K562 treated with DMSO at 1 percent for 24 hours (cell line): ENCODE results near the gene KMT2B. TPM values are rescaled to one million over a fixed set of nuclear protein-coding genes. Genes with fewer than 3 reads are reported as not detected.

ENCODE experiments used
- total RNA-seq: library from RNA; unstranded; fragments of 300-600 nt; gene quantifications from 2 replicates; pipeline ENCODE4 v1.2.3, GENCODE V29; 2022; ENCODE audit warnings: low read depth; ENCODE audit not compliant: insufficient read depth

Gene KMT2B, protein sequence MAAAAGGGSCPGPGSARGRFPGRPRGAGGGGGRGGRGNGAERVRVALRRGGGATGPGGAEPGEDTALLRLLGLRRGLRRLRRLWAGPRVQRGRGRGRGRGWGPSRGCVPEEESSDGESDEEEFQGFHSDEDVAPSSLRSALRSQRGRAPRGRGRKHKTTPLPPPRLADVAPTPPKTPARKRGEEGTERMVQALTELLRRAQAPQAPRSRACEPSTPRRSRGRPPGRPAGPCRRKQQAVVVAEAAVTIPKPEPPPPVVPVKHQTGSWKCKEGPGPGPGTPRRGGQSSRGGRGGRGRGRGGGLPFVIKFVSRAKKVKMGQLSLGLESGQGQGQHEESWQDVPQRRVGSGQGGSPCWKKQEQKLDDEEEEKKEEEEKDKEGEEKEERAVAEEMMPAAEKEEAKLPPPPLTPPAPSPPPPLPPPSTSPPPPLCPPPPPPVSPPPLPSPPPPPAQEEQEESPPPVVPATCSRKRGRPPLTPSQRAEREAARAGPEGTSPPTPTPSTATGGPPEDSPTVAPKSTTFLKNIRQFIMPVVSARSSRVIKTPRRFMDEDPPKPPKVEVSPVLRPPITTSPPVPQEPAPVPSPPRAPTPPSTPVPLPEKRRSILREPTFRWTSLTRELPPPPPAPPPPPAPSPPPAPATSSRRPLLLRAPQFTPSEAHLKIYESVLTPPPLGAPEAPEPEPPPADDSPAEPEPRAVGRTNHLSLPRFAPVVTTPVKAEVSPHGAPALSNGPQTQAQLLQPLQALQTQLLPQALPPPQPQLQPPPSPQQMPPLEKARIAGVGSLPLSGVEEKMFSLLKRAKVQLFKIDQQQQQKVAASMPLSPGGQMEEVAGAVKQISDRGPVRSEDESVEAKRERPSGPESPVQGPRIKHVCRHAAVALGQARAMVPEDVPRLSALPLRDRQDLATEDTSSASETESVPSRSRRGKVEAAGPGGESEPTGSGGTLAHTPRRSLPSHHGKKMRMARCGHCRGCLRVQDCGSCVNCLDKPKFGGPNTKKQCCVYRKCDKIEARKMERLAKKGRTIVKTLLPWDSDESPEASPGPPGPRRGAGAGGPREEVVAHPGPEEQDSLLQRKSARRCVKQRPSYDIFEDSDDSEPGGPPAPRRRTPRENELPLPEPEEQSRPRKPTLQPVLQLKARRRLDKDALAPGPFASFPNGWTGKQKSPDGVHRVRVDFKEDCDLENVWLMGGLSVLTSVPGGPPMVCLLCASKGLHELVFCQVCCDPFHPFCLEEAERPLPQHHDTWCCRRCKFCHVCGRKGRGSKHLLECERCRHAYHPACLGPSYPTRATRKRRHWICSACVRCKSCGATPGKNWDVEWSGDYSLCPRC (N-terminal part only)
- 29.9 and 30.6 TPM in 2 replicates for total RNA-seq

DNA sequence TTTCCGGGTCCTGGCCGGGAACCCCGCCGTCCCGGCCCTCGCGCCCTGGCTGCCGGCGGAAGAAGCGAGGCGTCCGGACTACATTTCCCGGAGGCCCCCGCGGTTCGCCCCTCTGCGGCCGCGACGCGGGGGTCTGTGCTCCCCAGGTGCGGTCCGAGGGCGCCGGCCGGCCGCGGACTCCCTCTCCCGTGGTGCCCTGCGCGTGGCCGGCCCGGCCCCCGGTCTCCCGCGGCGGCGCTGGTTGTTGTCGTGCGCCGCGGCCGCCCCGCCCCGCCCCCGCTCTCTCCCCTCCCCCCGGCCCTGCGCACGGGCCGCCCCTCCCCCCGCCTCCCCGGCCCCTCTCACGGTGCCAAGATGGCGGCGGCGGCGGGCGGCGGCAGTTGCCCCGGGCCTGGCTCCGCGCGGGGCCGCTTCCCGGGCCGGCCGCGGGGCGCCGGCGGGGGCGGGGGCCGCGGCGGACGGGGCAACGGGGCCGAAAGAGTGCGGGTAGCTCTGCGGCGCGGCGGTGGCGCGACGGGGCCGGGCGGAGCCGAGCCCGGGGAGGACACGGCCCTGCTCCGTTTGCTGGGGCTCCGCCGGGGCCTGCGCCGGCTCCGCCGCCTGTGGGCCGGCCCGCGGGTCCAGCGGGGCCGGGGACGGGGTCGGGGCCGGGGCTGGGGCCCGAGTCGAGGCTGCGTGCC lies at the start of gene KMT2B:
KMT2B (plus strand) TSS at position 339 of the 680 bp plus-strand sequence; CDS start at position 355, 16 bp downstream.

DNA sequence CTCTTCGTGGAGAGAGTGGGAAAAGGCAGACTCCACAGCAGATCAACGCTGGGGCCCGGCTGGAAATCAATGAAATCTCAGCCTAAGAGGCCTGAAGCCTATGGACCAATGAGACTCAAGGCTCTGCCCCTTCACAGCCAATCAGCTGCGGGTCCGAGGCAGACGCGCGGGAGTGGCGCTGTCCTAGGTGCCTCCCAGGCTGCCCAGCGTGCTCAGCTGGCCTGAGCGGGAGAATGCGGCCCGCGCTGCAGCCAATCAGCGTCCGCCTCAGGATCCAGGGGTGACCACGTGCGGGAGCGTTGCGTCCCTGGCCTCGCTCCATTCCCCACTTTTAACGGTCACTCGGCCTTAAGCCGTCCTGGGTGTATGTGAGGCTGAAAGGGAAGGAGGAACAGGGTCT lies 13.6 kb upstream of the KMT2B start, which contains the start of gene ZBTB32:
ZBTB32 (plus strand) TSS at position 341 of the 400 bp plus-strand sequence. CDS start 10,069 bp downstream, outside the sequence.

GRCh38 chr19:35742121-35742724 lies 24.4 kb downstream of the KMT2B start, which contains the start of gene IGFLR1:
TSS of gene IGFLR1 (minus strand) at chr19:35742452. CDS start at chr19:35741180, 1,272 bp downstream.

DNA sequence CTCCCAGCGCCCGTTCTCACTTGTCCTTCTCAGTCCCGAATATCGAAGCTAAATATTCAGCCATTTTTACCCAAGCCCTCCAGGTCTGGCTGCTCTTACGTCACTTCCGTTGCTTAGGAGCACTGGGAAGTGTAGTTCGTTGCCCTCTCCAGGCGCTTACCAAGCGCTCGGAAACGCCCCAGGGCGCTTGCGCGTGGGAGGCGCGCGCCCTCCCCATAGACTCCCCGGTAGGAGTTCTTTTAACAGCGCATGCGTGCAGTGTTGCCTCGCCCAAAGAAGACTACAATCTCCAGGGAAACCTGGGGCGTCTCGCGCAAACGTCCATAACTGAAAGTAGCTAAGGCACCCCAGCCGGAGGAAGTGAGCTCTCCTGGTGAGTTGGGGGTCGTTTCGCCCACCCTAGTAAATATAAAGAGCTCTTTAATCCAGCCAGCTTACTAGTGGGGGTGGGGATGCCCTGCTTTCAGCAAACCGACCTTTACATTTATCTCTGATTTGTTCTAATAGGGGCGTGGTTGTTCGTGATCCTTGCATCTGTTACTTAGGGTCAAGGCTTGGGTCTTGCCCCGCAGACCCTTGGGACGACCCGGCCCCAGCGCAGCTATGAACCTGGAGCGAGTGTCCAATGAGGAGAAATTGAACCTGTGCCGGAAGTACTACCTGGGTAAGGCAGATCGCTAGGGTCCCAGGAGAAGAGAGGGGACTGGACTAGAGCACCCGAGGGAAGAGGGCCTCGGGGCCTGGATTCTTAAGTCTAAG lies 27.7 kb downstream of the KMT2B start, which contains the start of the genes PSENEN and U2AF1L4:
PSENEN (plus strand) TSS at position 324 of the 759 bp plus-strand sequence; CDS start at position 604, 280 bp downstream.
U2AF1L4 (minus strand) TSS at position 91 of the 759 bp plus-strand sequence; CDS start at position 64, 27 bp downstream.

DNA sequence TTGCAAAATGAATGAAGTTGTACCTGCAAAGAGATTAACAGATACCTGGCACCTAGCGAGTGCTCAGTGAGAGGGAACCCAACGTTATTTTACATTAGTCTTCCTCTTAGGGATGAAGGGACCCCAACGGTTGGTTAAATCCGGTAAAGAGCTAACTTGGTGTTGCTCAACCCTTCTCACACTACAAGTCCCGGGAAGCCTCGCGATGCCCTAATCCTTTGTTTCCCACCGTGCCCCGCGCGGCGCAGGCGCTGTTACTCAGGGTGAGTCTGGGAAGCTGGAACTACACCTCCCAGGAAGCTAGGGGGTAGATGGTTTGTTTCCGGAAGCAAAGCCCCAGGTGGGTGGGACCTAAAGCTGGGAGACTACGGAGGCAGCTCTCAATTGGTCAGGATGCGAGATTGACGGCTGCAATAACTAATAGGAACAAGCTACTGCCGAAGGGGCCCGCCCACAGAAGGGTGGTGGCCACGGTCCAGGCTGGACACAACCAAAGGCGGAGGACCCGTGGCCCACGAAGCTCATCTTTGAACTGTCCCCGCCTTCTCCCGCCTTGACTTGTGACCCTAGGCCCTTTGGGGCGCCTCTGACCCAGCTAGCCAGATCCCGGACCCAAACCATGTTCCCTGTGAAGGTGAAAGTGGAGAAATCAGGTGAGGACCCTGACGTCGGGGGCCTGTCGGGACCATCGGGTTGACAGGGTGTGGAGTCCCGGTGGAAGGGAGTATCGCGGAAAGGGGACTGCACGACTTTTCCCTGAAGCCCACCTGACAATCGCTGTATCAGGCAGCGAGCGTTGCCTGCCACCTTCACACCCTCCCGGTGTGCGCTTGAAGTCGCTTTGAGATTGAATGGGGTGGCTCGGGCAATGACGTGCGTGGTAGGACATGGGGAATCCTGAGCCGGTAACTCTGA lies 30.6 kb downstream of the KMT2B start, which contains the start of gene LIN37:
LIN37 (plus strand) TSS at position 471 of the 915 bp plus-strand sequence; CDS start at position 620, 149 bp downstream.

GRCh38 chr19:35756377-35757230 lies 38.8 kb downstream of the KMT2B start, which contains the start of gene HSPB6:
TSS of gene HSPB6 (minus strand) at chr19:35757029. CDS start at chr19:35757008, 21 bp downstream.

GRCh38 chr19:35757749-35758608 lies 40.2 kb downstream of the KMT2B start, which contains the start of gene PROSER3:
TSS of gene PROSER3 (plus strand) at chr19:35758176. CDS start at chr19:35758216, 40 bp downstream.

DNA sequence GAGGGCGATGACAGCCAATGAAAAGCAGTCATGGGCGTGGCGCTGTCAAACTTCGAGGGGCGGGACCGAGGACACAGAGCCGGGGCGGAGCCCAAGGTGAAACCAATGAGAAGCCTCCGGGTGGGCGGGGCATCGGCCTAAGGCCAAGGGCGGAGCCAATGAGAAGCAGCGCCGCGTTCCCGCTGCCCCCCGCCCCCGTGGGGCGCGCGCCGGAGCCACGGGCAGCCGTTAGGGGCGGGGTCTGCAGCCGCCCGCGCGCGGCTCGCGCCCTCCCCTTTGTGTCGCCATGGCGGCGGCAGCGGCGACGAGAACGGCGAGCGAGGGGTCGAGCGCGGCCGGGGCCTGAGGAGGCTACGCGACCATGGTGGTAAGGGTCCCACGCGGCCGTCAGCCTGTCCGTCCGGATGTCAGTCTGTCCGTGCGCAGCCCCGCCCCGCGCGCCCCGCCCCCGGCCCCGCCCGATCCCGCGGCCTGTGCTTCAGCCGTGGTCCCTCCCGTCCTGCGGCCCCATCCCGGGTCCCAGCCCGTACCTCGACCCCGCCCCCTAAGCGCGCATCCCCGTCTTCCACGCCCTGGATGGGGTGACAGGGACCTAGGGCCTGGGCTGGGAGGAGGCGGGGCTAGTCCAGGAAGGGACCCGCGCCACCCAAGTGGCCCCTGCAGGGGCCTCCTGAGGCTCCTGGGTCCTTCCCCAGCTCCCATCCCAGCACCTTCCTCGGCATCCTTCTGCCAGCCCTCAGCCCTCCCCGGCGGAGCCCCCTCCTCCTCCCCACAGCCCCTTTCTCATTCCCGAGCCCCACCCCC lies 57.7 kb downstream of the KMT2B start, which contains the start of gene ARHGAP33:
ARHGAP33 (plus strand) TSS at position 267 of the 804 bp plus-strand sequence; CDS start at position 362, 95 bp downstream.

Other genes starting within 250 kb of the KMT2B start
- not detected in 2 replicates for gene KRTDAP, start 227.5 kb upstream of the KMT2B start, total RNA-seq
- not detected in 2 replicates for gene DMKN, start 204.4 kb upstream of the KMT2B start, total RNA-seq
- not detected in 2 replicates for gene SBSN, start 189.7 kb upstream of the KMT2B start, total RNA-seq
- not detected in 2 replicates for gene GAPDHS, start 184.5 kb upstream of the KMT2B start, total RNA-seq
- gene TMEM147, start 172.4 kb upstream of the KMT2B start, total RNA-seq, result 125 and 126 TPM in 2 replicates
- not detected in 2 replicates for gene ATP4A, start 154.3 kb upstream of the KMT2B start, total RNA-seq
- gene PMIS2, start 131.8 kb upstream of the KMT2B start, total RNA-seq, result not detected in 2 replicates
- 34.2 and 36.5 TPM in 2 replicates for gene HAUS5, start 105.3 kb upstream of the KMT2B start, total RNA-seq
- 282 and 289 TPM in 2 replicates for gene RBM42, start 89.0 kb upstream of the KMT2B start, total RNA-seq
- 0.63 and 2.9 TPM in 2 replicates for gene ETV2, start 76.3 kb upstream of the KMT2B start, total RNA-seq
- 1,088 and 1,092 TPM in 2 replicates for gene COX6B1, start 69.7 kb upstream of the KMT2B start, total RNA-seq
- not detected in 2 replicates for gene UPK1A, start 51.5 kb upstream of the KMT2B start, total RNA-seq
- gene ZBTB32, start 13.4 kb upstream of the KMT2B start, total RNA-seq, result not detected in 2 replicates
- 11.4 and 13.6 TPM in 2 replicates for gene IGFLR1, start 24.4 kb downstream of the KMT2B start, total RNA-seq
- 5.4 and 6.3 TPM in 2 replicates for gene U2AF1L4, start 27.4 kb downstream of the KMT2B start, total RNA-seq
- gene PSENEN, start 27.6 kb downstream of the KMT2B start, total RNA-seq, result 41.2 and 43.3 TPM in 2 replicates
- 22.5 and 26.8 TPM in 2 replicates for gene LIN37, start 30.6 kb downstream of the KMT2B start, total RNA-seq
- 1.5 TPM in 1 of 2 replicates, not detected in the other for gene HSPB6, start 39.0 kb downstream of the KMT2B start, total RNA-seq
- gene PROSER3, start 40.2 kb downstream of the KMT2B start, total RNA-seq, result 20.6 and 24.1 TPM in 2 replicates
- 5.7 and 6.1 TPM in 2 replicates for gene ARHGAP33, start 57.6 kb downstream of the KMT2B start, total RNA-seq
- gene PRODH2, start 94.8 kb downstream of the KMT2B start, total RNA-seq, result not detected in 2 replicates
- gene NPHS1, start 134.5 kb downstream of the KMT2B start, total RNA-seq, result 2.2 and 2.4 TPM in 2 replicates
- 0.24 TPM in 1 of 2 replicates, not detected in the other for gene KIRREL2, start 138.9 kb downstream of the KMT2B start, total RNA-seq
- gene APLP1, start 150.6 kb downstream of the KMT2B start, total RNA-seq, result 21.4 and 23.2 TPM in 2 replicates
- 6.9 and 7.5 TPM in 2 replicates for gene NFKBID, start 182.5 kb downstream of the KMT2B start, total RNA-seq
- not detected in 2 replicates for gene HCST, start 184.5 kb downstream of the KMT2B start, total RNA-seq
- 24.5 and 26.3 TPM in 2 replicates for gene TYROBP, start 190.3 kb downstream of the KMT2B start, total RNA-seq
- 0.32 and 0.80 TPM in 2 replicates for gene LRFN3, start 218.4 kb downstream of the KMT2B start, total RNA-seq